GM19240 (cell line): Measurements from ENCODE around the gene GMDS.

Experiments used
- DNase-seq: peaks from one replicate; pipeline ENCODE4 v3.0.0; 2011; ENCODE audit warnings: low spot score; ENCODE audit not compliant: insufficient read length

The GMDS gene

DNA sequence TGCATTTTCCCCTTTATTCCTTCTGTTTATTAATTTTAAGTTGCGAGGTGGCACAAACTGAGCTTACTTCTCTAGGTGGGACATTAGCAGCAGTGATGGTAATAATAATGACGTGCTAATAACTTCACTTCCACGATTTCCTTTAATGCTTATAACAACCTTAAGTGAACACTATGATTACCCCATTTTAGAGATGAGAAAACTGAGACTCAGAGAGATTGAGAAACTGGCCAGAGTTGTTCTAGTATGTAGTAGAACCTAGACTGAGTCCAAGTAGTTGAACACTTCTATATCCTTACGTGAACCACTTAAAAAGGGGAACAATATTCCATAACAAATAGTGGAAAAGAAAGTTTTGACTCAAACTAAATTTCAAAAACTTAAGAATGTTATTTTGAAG, 297.5 kb downstream of the GMDS start:
- no peak for DNase-seq

- DNase-seq, result no peak
Measured at GRCh38 chr6:1946583-1946982, 298.8 kb downstream of the GMDS start.

GRCh38 chr6:1945235-1945832, 300.1 kb downstream of the GMDS start:
- no peak for DNase-seq

DNA sequence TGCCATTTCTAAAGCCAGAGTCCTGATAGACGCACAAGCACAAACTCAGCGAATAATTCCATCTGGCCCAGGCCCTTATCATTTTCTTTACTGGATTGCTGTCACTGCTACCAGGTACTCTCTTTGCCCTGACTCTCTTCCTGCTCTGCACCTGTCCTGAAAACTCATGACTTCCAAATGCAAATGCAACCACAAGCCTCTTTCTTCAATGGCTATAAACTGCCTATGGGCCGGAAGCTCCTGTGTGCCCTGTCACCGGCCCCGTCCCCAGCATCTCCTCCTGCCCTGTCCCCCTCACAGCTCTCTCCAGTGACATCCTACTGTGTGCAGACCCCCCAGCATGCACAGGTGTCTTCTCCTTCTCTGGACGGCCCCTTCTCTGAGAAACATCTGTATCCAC, 302.6 kb downstream of the GMDS start:
- DNase-seq, result no peak

DNA sequence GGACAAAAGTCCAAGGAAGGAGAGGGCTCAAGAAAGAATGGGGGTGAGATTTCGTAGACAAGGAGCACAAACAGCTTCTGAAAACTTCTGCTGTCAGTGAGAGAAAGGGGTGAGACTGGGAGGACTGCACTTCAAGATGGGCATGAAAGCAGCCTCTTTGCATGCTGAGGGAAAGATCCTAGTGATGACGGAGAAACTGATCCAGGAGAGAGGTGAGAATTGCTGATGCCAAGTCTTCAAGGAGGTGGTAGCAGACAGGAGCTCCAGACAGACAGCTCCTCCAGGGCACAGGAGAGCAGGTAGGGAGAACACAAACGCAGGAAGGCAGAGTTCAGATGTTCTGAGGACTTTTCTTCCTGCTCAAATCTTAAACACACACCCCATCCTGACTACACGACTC, 303.9 kb downstream of the GMDS start:
- DNase-seq, result no peak

- peak; percentile 4 for DNase-seq
Measured at GRCh38 chr6:1940381-1940780, 305.0 kb downstream of the GMDS start.

- no peak for DNase-seq
Measured at GRCh38 chr6:1933292-1933691, 312.1 kb downstream of the GMDS start.

- no peak for DNase-seq
Measured at GRCh38 chr6:1931817-1932216, 313.6 kb downstream of the GMDS start.

DNA sequence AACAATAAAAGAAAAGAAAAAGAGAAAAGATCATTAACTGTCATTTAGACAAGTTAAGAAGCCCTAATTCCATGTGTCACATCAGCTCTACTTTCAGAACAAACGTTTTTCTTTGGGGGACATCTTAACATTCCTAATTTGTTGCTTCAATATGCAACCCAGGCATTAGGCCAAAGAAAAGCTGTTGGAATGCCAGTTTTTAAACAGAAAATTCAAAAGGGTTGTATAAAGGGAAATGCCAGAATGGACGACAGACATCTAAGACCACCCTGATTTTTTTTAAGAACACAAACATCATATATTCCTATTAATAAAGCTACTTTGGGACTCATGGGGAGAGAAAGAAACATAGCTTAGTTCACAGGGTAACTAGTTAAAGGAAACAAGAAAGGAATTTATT, 315.0 kb downstream of the GMDS start:
- DNase-seq, result no peak

- no peak for DNase-seq
Measured at GRCh38 chr6:1929931-1930330, 315.5 kb downstream of the GMDS start.

GRCh38 chr6:1925743-1926430, 319.5 kb downstream of the GMDS start:
- no peak for DNase-seq

- no peak for DNase-seq
Measured at GRCh38 chr6:1923449-1923848, 322.0 kb downstream of the GMDS start.

DNA sequence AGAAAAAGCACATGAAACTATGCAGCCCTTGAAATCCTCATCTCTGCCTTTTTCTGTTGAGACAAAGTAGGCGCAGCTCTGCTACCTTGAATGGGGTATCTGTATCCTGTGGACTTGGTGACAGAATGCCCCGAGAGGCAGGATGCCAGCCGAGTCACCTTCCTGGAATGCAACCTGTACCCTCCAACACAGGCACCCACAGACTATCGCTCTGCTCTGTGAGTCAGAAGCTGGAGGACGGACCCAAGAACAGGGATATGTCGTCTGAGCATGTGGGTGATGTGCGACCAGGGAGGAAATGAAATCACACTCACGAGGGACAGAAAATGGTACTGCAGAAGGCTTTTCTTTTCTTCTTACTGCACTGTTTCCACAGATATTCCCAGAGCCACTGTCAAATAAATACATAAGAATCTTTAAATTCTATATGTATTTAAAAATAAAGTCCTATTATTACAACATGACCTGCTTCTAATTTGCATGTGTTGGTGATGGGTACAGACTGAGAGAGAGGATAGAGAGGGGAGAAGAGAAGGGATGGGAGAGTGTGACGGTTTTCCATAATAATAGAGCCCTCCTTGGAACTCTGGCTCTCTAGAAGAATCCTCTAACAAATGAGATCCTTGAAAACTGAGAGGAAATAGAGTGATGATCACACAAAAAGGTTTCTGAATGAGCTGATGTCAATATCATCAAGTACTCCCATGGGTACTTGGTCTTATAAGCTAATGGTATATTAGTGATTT, 327.6 kb downstream of the GMDS start:
- DNase-seq, result no peak

- no peak for DNase-seq
Measured at GRCh38 chr6:1916334-1917070, 328.9 kb downstream of the GMDS start.

GRCh38 chr6:1915226-1915625, 330.2 kb downstream of the GMDS start:
- DNase-seq, result no peak

- DNase-seq, result no peak
Measured at GRCh38 chr6:1913577-1913976, 331.8 kb downstream of the GMDS start.

DNA sequence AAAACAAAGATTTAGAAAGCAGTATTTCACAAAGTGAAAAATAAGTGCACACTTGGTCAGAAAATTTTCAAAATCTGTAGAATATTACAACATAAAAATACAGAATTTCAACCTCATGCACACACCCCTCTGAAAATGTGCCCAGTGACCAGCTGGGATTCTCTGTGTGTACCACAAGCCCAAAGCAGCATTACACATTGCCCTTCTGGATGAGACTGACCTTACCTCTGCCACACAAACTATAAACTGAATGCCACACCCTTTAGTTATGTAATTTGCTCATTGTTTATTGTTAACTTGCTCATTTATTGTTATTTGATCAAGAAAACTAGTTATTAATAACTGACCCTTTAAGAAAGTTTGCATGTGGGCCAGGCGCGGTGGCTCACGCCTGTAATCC, 332.7 kb downstream of the GMDS start:
- no peak for DNase-seq

DNA sequence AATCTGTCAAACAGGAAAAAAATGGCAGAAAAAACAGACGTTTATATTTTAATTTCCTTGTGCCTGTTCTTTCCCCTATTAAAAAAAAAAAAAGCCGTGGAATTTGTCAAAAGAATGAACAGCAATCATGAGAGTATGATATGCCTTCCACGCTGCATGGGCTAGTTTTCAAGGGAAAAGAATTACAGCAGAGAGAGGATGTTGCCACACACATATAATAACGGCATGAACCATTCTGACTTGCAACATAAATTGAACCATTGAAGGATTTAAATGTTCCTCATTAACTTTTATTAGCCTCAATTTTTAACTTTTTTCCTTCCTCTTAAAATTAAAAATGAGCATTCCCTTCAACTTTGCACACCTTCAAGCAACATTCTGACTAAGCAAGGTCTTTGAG, 333.9 kb downstream of the GMDS start:
- no peak for DNase-seq

GRCh38 chr6:1910621-1911407, 334.6 kb downstream of the GMDS start:
- no peak for DNase-seq

GRCh38 chr6:1908784-1909183, 336.6 kb downstream of the GMDS start:
- no peak for DNase-seq

- DNase-seq, result no peak
Measured at GRCh38 chr6:1906609-1907008, 338.8 kb downstream of the GMDS start.
